Measurements from ENCODE around the gene FAM25A.
"Not testable (repeated sequence)": the region's sequence is repeated elsewhere in the genome, so short reads cannot be mapped to it uniquely, and the experiment has no call there.

The FAM25A gene

DNA sequence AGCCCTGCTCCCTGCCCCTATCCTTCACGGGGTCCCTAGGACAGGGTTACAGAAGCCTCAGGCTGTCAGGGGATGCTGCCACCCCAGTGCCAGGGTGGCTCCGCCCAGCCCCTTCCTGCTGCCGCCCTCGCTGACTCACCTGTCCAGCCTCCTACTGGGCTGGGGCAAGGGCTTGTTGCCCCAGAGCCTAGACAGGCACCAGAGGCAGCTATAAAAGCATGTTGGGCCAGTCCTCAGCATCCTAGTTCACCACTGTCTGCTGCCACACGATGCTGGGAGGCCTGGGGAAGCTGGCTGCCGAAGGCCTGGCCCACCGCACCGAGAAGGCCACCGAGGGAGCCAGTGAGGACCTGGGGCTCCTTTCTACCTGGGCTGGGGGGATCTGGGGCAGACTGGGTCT is at the start of gene FAM25A:
Gene FAM25A (plus strand): TSS at position 239 of the 400 bp plus-strand sequence. CDS start 31 bp downstream, at position 270.
- DNase-seq (ENCODE audit: low spot score) = not testable (repeated sequence)

DNA sequence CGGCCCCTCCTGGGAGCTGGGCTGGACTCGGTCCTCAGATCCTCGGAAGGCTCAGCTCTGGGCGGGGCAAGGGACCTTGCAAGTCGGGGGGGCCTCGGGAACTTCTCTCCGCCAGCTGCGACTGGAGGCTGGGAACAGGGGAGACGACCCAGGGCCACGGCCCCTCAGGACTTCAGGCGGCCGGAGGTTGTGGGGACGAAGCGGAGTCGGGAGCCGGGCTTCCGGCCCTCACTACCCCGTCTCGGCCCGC is 49.2 kb upstream of the FAM25A start:
- no peak for DNase-seq (ENCODE audit: low spot score)

DNA sequence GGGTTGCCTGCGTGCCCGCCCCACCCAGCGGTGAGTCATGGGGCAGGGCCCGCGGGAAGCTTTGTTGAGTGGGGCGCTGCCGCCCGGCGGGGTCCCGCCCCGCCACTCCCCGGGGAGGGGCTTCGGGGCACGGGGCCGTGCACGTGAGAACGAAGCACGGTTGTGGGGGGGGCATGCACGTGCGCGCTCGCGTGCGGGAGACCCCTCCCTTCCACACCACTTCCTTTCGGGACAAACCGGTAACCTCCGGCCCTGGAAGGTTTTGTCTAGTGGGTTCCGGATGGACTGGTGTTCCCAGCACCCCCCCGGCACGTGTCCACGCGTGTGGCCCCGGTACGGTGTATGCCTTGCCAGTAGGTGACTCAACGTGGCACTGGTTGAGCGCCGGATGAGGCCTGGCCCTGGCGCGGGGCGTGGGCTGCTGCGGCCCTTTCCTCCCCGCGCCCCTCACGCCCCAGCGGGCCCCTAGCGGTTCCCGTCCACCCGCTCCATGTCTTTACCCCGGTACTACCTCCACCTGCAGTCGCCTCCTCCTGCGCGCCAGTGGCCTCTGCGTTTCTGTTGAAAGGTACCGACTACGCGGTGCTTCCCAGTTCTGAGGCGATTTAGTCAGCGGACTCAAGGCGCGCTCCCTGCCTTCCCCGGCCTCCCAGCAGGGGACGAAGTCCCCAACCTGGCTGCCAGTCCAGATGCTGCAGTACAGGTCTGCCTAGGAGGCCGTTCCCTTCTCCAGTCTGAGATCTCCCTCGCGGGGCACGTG is 48.7 kb upstream of the FAM25A start:
- DNase-seq (ENCODE audit: low spot score) = peak; percentile 16

DNA sequence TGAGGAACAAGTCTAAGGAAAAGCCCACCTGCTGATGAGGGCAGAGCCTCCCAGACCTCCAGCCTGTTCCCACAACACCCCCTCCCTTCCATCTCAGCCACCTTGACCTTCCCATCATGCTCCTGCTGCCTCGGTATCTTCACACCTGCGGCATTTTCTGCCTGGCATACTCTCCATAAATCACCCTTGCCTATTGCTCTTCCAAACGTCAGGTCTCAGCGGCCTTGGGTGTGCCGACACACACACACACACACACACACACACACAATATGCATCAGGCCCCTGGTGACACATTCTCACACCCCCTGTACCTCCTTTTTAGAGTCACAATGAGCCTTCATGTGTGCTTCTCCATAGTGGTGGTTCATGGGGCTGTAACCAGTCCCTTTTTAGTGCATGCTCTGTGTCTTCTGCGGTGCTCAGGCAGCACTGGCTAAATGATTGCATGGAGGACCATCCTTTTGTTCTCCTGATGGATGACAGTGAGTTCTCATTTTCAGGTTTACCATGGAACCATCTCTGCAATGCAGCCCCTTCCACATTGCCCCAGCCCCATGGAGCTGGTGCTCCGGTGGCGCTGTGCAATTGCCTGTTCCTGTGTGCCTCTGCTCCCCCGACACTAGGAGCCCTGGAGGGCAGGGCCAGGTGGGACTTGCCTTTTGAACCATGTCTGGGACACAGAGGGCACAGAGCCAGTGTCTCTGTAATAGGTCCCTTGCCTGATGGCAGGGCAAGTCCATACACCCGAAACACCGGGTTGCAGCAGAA is 47.3 kb upstream of the FAM25A start:
- DNase-seq (ENCODE audit: low spot score) = no peak

GRCh38 chr10:86974484-86974883 is 45.6 kb upstream of the FAM25A start:
- DNase-seq (ENCODE audit: low spot score) = no peak

DNA sequence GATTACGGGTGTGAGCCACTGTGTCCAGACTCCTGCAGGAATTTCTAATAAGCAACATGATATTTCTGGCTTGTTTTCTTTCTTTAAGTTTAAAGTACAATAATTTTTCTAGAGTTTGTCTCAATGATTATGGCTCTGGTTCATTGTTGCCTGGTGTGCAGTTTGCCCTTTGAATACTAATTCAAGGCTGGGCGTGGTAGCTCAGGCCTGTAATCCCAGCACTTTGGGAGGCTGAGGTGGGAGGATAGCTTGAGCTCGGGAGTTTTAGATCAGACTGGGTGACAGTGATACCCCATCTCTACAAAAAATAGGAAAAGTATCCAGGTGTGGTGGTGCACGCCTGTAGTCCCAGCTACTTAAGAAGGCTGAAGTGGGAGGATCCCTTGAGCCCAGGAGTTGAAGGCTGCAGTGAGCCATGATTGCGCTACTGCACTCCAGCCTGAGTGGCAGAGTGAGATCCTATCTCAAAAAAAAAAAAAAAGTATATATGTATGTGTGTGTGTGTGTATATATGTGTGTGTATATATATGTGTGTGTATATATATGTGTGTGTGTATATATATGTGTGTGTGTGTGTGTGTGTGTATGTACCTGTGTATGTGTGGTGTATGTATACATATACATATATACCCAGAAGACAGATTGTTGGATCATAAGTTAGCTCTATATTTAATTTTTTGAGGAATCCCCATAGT is 43.6 kb upstream of the FAM25A start:
- no peak for DNase-seq (ENCODE audit: low spot score)

- DNase-seq (ENCODE audit: low spot score) = not testable (repeated sequence)
These were observed 41.6 kb upstream of the FAM25A start for GRCh38 chr10:86978457-86978856.

DNA sequence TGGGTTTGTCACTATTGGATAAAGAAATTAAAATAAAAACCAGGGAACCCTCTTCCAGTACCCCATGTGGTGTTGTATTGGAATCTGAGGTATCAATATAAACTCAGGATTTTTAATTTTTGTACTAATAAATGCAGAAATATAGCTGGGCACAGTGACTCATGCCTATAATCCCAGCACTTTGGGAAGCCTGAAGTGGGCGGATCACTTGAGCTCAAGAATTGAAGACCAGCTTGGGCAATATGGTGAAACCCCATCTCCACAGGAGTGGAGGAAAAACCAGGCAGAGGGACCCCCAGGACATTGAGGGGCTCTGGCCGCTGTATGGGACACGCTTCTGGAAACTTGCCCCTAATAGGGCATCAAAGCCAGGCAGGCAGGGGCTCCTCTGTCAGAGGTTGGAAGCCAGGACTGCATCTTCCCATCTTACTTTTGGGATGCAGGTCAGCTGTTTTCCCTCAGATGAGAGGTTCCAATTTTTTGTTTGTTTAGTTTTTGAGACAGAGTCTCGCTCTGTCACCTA is 40.7 kb upstream of the FAM25A start:
- no peak for DNase-seq (ENCODE audit: low spot score)

GRCh38 chr10:86979977-86980448 is 40.1 kb upstream of the FAM25A start:
- DNase-seq (ENCODE audit: low spot score) = no peak

DNA sequence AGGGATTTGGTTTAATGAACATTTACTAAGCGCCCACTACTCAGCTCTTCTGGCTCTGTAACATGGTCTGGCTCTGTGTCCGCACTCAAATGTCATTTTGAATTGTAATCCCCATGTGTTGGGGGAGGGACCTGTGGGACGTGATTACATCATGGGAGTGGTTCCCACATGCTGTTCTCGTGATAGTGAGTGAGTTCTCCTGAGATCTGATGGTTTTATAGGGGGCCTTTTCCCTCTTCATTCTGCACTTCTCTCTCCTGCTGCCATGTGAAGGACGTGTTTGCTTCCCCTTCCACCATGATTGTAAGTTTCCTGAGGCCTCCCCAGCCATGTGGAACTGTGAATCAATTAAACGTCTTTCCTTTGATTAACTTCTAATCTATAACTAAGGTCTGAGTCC is 39.1 kb upstream of the FAM25A start:
- DNase-seq (ENCODE audit: low spot score) = not testable (repeated sequence)

- no peak for DNase-seq (ENCODE audit: low spot score)
These were observed 38.4 kb upstream of the FAM25A start for GRCh38 chr10:86981716-86982115.

DNA sequence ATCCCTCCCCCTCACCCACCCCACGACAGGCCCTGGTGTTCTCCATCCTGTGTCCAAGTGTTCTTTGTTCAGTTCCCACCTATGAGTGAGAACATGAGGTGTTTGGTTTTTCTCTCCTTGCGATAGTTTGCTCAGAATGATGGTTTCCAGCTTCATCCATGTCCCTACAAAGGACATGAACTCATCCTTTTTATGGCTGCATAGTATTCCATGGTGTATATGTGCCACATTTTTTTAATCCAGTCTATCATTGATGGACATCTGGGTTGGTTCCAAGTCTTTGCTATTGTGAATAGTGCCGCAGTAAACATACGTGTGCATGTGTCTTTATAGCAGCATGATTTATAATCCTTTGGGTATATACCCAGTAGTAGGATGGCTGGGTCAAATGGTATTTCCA is 35.6 kb upstream of the FAM25A start:
- DNase-seq (ENCODE audit: low spot score) = not testable (repeated sequence)

GRCh38 chr10:86988520-86988919 is 31.6 kb upstream of the FAM25A start:
- DNase-seq (ENCODE audit: low spot score) = no peak

- DNase-seq (ENCODE audit: low spot score) = not testable (repeated sequence)
These were observed 28.7 kb upstream of the FAM25A start for GRCh38 chr10:86991362-86991761.

- DNase-seq (ENCODE audit: low spot score) = no peak
These were observed 27.6 kb upstream of the FAM25A start for GRCh38 chr10:86992456-86992855.

GRCh38 chr10:86992929-86993328 is 27.2 kb upstream of the FAM25A start:
- no peak for DNase-seq (ENCODE audit: low spot score)

DNA sequence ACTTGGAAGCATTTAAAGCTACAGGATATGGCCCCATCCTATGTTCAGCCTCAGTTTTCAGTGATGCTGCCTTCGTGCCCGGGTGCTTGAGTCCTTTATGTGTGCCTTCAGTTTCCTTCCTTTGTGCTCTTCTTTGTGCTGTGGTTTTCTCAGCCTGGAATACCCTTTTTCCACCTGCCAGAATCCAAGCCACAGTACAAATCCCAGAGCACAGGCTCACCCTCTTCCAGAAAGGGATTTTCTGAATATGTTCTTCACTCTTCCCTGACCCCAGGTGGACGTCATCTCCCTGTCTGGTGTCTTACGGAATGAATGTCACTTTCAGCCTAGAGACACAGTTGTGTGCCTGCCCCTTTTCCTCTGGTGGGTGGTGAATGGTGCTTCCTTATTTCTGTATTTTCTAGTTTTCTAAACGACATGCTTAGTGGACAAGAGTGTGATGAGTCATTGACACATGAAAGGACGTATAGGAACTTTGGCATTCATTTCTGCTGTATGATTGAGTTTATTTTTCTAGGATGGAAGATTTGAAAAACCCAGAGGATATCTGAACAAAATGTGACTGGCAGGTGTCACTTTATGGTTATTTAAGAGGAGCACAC is 20.2 kb upstream of the FAM25A start:
- not testable (repeated sequence) for DNase-seq (ENCODE audit: low spot score)

DNA sequence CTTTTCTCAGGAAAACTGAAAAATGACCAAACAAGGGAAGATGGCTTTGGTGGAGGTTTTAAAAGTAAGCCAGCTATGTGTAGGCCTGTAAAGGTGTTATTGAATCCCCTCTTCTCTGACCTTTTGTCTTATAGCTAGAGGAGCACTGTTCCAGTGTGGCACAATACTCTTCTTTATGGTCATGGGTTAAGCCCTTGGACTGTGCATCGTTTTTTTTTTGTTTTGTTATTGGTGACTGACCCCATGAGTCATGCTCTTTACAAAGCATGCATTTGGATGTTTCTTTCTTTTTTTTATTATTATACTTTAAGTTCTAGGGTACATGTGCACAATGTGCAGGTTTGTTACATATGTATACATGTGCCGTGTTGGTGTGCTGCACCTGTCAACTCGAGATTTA is 19.6 kb upstream of the FAM25A start:
- no peak for DNase-seq (ENCODE audit: low spot score)

GRCh38 chr10:87007124-87007523 is 13.0 kb upstream of the FAM25A start:
- not testable (repeated sequence) for DNase-seq (ENCODE audit: low spot score)

DNA sequence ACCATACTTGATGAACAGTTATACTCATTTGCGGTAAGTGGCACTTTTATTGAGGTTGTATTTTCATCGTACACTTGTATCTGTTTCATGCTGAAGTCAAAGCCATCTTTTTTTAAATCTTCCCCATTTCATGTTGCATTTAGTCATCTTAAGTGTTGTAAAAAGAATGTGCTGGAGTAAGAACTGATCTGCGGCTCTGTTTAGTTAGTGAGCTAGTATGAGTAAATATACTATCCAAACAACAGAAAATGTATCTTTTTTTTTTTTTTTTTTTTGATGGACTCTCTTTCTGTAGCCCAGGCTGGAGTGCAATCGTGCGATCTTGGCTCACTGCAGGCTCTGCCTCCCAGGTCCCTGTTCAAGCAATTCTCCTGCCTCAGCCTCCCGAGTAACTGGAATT is 12.4 kb upstream of the FAM25A start:
- DNase-seq (ENCODE audit: low spot score) = not testable (repeated sequence)

DNA sequence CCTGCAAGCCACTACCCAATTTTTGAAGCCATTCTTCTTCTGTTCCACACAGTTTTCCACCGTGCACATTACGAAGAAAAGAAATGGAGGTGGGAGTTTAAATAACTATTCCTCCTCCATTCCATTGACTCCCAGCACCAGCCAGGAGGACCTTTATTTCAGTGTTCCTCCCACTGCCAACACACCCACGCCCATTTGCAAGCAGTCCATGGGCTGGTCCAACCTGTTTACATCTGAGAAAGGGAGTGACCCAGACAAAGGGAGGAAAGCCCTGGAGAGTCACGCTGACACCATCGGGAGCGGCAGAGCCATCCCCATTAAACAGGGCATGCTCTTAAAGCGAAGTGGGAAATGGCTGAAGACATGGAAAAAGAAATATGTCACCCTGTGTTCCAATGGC is 11.8 kb upstream of the FAM25A start:
- DNase-seq (ENCODE audit: low spot score) = not testable (repeated sequence)

DNA sequence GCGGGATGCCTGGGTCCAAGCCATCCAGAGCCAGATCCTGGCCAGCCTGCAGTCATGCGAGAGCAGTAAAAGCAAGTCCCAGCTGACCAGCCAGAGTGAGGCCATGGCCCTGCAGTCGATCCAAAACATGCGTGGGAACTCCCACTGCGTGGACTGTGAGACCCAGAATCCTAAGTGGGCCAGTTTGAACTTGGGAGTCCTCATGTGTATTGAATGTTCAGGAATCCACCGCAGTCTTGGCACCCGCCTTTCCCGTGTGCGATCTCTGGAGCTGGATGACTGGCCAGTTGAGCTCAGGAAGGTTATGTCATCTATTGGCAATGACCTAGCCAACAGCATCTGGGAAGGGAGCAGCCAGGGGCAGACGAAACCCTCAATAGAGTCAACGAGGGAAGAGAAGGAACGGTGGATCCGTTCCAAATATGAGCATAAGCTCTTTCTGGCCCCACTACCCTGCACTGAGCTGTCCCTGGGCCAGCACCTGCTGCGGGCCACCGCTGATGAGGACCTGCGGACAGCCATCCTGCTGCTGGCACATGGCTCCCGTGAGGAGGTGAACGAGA is 10.9 kb upstream of the FAM25A start:
- DNase-seq (ENCODE audit: low spot score) = not testable (repeated sequence)
